Fibroblast of pulmonary artery (primary cell): ENCODE results near the gene OBP2B.
A peak's percentile ranks its signal among the peaks of the same experiment; 100 is the strongest.
"Not testable (repeated sequence)": the region's sequence is repeated elsewhere in the genome, so short reads cannot be mapped to it uniquely, and the experiment has no call there.

Source experiments
- DNase-seq: peaks from one replicate; pipeline ENCODE4 v3.0.0-alpha.2; 2010; ENCODE audit warnings: low read depth
- H3K4me3 ChIP-seq: replicated peaks from 2 replicates; pipeline ENCODE4 v1.5.1; 2011; ENCODE audit warnings: low read depth, mild to moderate bottlenecking, control low read depth, low read length, moderate library complexity
- TF ChIP-seq, protein P1 (sequence below): IDR thresholded peaks from 2 replicates; pipeline ENCODE4 v1.5.1; 2011; ENCODE audit warnings: mild to moderate bottlenecking, control low read depth, low read length, inconsistent platforms; ENCODE audit errors: missing control alignments

The OBP2B gene

GRCh38 chr9:133221177-133221809, 12.2 kb upstream of the OBP2B start:
- TF ChIP-seq, protein P1, sequence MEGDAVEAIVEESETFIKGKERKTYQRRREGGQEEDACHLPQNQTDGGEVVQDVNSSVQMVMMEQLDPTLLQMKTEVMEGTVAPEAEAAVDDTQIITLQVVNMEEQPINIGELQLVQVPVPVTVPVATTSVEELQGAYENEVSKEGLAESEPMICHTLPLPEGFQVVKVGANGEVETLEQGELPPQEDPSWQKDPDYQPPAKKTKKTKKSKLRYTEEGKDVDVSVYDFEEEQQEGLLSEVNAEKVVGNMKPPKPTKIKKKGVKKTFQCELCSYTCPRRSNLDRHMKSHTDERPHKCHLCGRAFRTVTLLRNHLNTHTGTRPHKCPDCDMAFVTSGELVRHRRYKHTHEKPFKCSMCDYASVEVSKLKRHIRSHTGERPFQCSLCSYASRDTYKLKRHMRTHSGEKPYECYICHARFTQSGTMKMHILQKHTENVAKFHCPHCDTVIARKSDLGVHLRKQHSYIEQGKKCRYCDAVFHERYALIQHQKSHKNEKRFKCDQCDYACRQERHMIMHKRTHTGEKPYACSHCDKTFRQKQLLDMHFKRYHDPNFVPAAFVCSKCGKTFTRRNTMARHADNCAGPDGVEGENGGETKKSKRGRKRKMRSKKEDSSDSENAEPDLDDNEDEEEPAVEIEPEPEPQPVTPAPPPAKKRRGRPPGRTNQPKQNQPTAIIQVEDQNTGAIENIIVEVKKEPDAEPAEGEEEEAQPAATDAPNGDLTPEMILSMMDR: no peak
- no peak for DNase-seq
- no peak overlapping the region for H3K4me3 ChIP-seq

DNA sequence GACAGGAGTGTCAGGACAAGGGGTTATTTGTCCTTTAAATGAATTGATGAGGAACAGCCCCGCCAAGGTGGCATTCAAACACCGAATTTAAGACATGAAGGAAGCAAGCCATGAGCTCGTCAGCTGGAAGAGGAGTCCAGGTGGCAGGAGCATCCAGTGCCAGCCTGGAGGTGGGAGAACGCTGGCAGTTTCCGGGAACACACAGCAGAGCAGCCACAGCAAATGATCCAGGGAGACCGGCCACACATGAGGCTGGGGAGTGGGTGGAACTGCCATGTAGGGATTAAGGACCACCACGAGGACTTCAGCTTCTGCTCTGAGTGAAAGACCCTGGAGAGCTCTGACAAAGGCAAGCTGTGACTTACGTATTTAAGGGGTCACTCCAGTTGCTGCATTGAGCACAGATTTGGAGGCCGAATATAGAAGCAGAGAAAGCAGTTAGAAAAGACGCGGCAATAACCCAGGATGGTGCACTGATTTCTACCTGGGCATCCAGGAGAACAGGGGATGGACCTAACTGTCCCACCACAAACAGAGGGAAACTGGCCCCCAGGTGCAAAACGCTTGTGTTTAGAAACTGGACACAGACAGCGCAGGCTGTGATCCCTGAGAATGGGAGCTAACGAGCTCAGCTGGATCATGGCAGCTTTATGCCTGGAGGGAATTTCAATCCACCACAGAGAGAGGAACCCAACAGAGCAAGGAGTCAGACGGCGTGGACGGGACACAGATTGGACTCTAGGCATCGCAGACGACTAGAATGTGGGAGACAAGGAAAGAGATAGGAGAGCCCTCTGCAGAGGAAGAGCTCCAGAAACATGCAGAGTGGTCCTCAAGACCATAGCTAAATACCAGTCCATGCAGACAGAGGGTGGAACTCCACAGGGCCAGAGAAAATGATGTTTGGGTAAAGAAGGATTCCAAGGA, 9.3 kb upstream of the OBP2B start:
- not testable (repeated sequence) for DNase-seq

GRCh38 chr9:133217333-133217988, 8.4 kb upstream of the OBP2B start:
- H3K4me3 ChIP-seq, DNase-seq: not testable (repeated sequence)

More for the DNA sequence above, 9.3 kb upstream of the OBP2B start:
- not testable (repeated sequence) for H3K4me3 ChIP-seq

GRCh38 chr9:133214276-133214675, 5.2 kb upstream of the OBP2B start:
- not testable (repeated sequence) for H3K4me3 ChIP-seq
- peak; percentile 50 for DNase-seq

DNA sequence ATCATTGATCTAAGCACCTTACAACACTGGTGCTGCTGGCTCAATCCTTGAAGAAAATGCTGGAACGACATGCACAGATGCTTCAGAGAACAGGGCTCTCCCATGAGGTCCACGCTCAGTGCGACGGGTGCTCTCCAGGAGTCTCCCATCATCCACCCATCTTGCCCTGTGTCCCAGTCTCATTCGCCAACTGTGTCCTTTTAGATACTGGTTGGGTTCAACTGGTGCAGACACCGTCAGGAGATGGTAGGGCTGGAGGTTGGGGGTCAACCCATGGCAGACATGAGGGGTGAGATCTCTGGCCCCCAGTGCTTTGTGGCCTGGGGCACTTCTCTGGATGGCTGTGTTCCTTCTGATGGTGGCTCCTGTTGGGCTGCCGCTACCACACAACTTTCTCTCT, 1.6 kb upstream of the OBP2B start:
- TF ChIP-seq, protein P1: no peak
- no peak overlapping the region for H3K4me3 ChIP-seq
- DNase-seq: no peak

GRCh38 chr9:133210202-133210532, 1.1 kb upstream of the OBP2B start:
- DNase-seq: no peak
- TF ChIP-seq, protein P1: no peak
- no peak overlapping the region for H3K4me3 ChIP-seq

GRCh38 chr9:133209327-133210201, 514 bp upstream of the OBP2B start:
- H3K4me3 ChIP-seq, DNase-seq: not testable (repeated sequence)

- DNase-seq, H3K4me3 ChIP-seq: not testable (repeated sequence)
Observed at GRCh38 chr9:133208171-133208879, 725 bp downstream of the OBP2B start.
